ENCODE results near the gene GPR37. TPM values are rescaled to one million over a fixed set of nuclear protein-coding genes. Genes with fewer than 3 reads are reported as not detected.

GPR37 gene
- total RNA-seq, 1 experiment from 2014 or later = 10.5 TPM

DNA sequence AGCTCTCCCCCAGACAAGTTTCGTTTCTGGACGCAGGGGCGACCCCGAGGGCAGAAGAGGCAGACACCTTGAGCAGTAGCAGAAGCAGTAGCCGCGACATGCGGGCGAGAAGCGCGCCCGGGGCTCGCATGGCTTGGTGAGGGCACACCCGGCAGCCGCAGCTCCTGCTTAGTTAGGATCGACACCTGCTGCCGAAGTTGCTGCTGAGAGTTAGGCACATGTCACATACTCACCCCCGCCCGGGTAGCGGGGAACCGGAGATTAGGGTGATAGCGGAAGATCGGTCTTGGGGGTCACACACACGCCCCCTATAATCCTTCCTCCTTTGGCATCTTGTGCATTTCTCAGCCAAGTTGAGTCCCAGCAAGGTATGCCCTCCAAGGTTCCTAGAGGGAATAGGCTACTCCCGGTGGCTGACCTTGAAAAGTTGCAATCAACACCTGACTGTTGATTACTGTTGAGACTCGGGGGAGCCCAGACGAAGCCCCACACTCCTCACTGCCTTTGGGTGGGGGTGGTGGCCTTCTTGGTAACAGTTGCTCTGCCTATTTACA is 668 bp downstream of the GPR37 start:
- DNase-seq = peak; percentile 23
- H3K4me1 ChIP-seq (ENCODE audit: insufficient read depth, low read length) = peaks cover 22% of the 10 kb centered on the region; the same call in 1 of the 2 replicates
- peak overlapping the region; percentile 75 for H3K27ac ChIP-seq (ENCODE audit: low read length)
- H3F3A ChIP-seq (ENCODE audit: low read length, unreplicated experiment) = no peaks in the 10 kb centered on the region
- ChIA-PET POLR2A (ENCODE audit: unreplicated experiment) (interaction anchor here (1.0 kb wide), 1 partner anchor 47 kb away, joined by 3 read pairs; no protein-coding TSS in a partner anchor), CTCF (interaction anchor here (0.6 to 1.8 kb wide), 6 partner anchors 16 to 594 kb away, joined by 3 to 9 read pairs (median 5); no protein-coding TSS in a partner anchor)
- H3K36me3 ChIP-seq (ENCODE audit: low read depth, low read length) = no peaks in the 10 kb centered on the region
- no peaks in the 10 kb centered on the region for H3K9me3 ChIP-seq (ENCODE audit: low read length)
- H3K27me3 ChIP-seq (ENCODE audit: low read length) = no peaks in the 10 kb centered on the region
- BruUV-seq (replicated peaks) = TSS peak; percentile 68
- intact Hi-C loops (cut with micrococcal nuclease) = loop anchor here (1.0 to 5.0 kb wide), 8 partner anchors 45 to 608 kb away; no protein-coding TSS in a partner anchor
- peaks cover 19% of the 10 kb centered on the region for H4K20me1 ChIP-seq (ENCODE audit: low read length)
- H3K4me3 ChIP-seq (ENCODE audit: low read length) = peak overlapping the region; percentile 92
- H3K9me2 ChIP-seq (replicated peaks; ENCODE audit: low read length) = no peaks in the 10 kb centered on the region
- peak; percentile 35 for ATAC-seq
- peak overlapping the region; percentile 95 for H3K4me2 ChIP-seq (ENCODE audit: low read length)
- H3K9ac ChIP-seq (ENCODE audit: low read length) = peak overlapping the region; percentile 79
- peaks cover 55% of the 10 kb centered on the region for H3K79me2 ChIP-seq (ENCODE audit: low read length)
- peak overlapping the region; percentile 97 for H2AFZ ChIP-seq (ENCODE audit: low read length)
- TF ChIP-seq, protein P1, sequence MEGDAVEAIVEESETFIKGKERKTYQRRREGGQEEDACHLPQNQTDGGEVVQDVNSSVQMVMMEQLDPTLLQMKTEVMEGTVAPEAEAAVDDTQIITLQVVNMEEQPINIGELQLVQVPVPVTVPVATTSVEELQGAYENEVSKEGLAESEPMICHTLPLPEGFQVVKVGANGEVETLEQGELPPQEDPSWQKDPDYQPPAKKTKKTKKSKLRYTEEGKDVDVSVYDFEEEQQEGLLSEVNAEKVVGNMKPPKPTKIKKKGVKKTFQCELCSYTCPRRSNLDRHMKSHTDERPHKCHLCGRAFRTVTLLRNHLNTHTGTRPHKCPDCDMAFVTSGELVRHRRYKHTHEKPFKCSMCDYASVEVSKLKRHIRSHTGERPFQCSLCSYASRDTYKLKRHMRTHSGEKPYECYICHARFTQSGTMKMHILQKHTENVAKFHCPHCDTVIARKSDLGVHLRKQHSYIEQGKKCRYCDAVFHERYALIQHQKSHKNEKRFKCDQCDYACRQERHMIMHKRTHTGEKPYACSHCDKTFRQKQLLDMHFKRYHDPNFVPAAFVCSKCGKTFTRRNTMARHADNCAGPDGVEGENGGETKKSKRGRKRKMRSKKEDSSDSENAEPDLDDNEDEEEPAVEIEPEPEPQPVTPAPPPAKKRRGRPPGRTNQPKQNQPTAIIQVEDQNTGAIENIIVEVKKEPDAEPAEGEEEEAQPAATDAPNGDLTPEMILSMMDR (conservative IDR thresholded peaks at IDR 0.05; ENCODE audit: low read depth, low read length) = no peak
- TF ChIP-seq EZH2 (IDR thresholded peaks at IDR 0.05; ENCODE audit: low read length, unreplicated experiment) = no peak
- no peak for TF ChIP-seq EZH2phosphoT487 (IDR thresholded peaks at IDR 0.05; ENCODE audit: borderline replicate concordance, low read length)

DNA sequence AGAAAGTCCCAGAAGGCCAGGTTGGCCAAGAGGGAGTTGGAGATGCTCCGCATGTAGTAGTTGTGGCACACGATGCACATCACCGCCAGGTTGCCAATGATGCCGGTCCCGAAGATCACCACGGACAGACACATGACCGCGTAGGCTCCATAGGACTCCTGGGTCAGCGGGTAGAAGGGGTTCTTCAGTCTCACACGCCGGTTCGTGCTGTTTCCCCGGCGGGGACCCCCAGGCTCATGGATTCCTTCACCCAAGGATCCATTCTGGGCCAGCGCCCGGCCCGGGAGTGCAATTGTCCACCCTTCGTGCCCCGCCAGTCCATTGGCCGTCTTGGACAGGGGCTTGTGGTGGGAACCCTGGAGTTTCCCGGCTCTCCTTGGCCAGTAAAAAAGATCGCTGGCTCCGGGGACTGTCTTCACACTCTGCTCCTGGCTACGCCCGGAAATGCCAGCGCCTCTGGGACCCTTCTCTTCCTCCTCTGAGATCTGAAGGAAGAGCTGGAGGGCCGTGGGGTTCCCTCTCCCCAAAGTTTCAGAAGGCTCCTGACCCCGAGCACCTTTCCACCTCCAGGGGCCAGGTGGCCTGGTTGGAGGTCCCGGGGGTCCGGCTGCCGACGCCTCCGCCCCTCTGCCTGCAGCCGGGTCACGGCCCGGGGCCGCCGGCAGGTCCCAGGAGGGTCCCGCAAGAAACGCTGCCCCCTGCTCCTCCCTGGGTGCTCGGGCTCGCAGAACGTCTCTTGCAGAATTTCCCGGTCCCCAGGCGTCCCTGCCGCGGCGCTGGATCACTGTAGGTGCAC is 1.3 kb downstream of the GPR37 start:
- no TSS peak for BruUV-seq (replicated peaks)
- TF ChIP-seq, protein P1 (conservative IDR thresholded peaks at IDR 0.05; ENCODE audit: low read depth, low read length) = no peak
- TF ChIP-seq EZH2 (IDR thresholded peaks at IDR 0.05; ENCODE audit: low read length, unreplicated experiment) (no peak), EZH2phosphoT487 (IDR thresholded peaks at IDR 0.05; ENCODE audit: borderline replicate concordance, low read length) (no peak)
- Histone ChIP-seq H3K79me2 (ENCODE audit: low read length) (peaks cover 62% of the 10 kb centered on the region), H3K27ac (ENCODE audit: low read length) (no peak overlapping the region), H3K9me3 (ENCODE audit: low read length) (no peaks in the 10 kb centered on the region), H3K4me3 (ENCODE audit: low read length) (peak overlapping the region; percentile 92), H3K4me1 (ENCODE audit: insufficient read depth, low read length) (peaks cover 22% of the 10 kb centered on the region; the same call in 1 of the 2 replicates), H3K27me3 (ENCODE audit: low read length) (no peaks in the 10 kb centered on the region), H3K9ac (ENCODE audit: low read length) (peak overlapping the region; percentile 79), H4K20me1 (ENCODE audit: low read length) (peaks cover 19% of the 10 kb centered on the region), H3F3A (ENCODE audit: low read length, unreplicated experiment) (no peaks in the 10 kb centered on the region), H3K4me2 (ENCODE audit: low read length) (peak overlapping the region; percentile 95), H3K9me2 (replicated peaks; ENCODE audit: low read length) (no peaks in the 10 kb centered on the region), H2AFZ (ENCODE audit: low read length) (peak overlapping the region; percentile 97), H3K36me3 (ENCODE audit: low read depth, low read length) (0 out of 2 replicates have a peak, but pooled peaks cover 5% of the 10 kb centered on the region)
- intact Hi-C loops (cut with micrococcal nuclease) = loop anchor here (1.0 to 2.0 kb wide), 3 partner anchors 44 to 101 kb away; no protein-coding TSS in a partner anchor
- no peak for ATAC-seq
- DNase-seq = peak; percentile 14
- POLR2A ChIA-PET (ENCODE audit: unreplicated experiment) = no interaction called here
- CTCF ChIA-PET = no interaction called here
